Measurements from ENCODE around the gene ST8SIA2. TPM values are rescaled to one million over a fixed set of nuclear protein-coding genes. Genes with fewer than 3 reads are reported as not detected.

The ST8SIA2 gene, protein sequence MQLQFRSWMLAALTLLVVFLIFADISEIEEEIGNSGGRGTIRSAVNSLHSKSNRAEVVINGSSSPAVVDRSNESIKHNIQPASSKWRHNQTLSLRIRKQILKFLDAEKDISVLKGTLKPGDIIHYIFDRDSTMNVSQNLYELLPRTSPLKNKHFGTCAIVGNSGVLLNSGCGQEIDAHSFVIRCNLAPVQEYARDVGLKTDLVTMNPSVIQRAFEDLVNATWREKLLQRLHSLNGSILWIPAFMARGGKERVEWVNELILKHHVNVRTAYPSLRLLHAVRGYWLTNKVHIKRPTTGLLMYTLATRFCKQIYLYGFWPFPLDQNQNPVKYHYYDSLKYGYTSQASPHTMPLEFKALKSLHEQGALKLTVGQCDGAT
- 0.37 to 0.67 TPM (median 0.52 TPM) in 5 replicates for total RNA-seq (2022; extraction: Qiagen RNA extraction; ENCODE audit: low read depth)

DNA sequence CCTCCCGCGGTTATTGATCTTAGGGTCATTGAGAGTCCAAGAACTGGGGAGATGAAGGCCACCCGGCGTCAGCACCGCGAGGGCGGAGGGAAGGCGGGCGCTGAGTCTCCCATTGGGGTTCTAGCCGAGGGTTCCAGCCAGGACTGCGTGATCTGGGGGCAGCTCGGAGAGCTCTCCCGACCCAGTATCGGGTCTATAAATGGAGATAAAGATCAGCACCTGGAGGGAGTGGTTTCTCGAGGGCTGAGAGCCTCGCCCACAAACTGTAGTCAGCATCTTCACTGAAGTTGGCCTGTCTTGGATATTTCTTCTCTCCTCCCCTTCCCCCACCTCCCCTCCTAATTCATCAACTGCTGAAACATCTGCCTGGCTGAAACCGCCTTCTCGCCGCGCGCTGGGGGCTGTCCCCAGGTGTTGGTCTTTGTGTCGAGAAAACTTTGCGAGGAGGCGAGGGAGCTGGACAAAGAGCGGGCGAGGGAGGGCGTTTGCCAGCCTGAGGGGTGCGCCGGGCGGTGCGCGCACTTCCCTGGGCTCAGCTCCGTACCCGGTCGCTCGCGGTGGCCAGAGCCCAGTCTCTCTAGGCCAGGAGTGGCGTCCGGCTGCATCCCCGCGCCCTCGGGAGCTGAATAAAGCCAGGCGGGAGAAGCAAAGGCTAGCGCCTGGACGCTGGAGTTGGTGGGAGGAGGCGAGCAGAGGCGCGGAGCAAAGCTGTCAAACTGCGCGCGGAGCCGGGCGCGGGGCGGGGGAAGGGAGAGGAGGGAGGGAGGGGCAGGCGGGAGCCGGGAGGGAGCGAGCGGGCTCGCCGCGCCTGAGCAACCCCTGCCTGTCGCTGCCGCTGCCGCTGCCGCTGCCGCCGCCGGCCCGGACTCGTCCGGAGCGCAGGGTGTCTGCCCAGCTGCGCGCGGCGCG lies at the start of gene ST8SIA2:
Gene ST8SIA2, plus strand, starts transcription at position 811 of the 909 bp plus-strand sequence. CDS start 184 bp downstream, outside the sequence.

